ENCODE results near the gene HOXA13.

HOXA13 gene

DNA sequence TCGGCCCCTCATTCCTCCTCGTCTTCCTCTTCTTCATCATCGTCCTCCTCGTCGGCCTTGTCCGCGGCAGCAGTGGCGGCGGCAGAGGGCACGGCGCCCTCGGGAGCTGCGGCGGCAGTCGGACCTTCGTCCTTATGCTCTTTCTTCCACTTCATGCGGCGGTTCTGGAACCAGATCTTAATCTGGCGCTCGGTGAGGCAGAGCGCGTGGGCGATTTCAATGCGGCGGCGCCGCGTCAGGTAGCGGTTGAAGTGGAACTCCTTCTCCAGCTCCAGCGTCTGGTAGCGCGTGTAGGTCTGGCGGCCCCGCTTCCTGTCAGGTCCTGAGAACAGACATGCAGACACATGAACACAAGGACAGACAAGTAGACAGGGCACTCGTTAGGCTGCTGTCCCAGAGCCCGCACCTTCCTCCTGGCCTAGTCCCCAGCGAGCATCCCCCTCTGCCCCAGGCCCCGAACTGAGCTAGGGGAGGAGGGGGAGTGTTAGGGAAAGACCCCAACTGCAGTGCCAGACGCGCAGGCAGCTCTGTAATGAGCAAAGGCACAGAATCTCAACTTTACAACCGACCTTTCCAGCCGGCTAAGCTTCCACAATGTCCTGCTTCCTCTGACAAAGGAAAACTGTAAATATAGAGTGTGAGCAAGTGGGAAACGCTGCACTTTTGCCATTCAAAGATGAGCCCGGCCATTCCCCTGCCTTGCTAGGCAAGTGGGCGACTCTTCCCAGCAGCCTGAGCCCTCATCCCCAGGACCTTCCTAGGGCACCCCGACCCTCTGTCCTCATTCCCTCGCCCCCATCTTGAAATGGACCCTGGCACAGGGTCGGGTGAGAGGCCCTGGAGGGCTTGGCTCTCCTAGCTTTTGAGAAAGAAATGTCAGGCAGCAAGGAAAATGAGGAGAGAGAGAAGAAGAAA, 44.7 kb downstream of the HOXA13 start:
- TF ChIP-seq, protein P1, sequence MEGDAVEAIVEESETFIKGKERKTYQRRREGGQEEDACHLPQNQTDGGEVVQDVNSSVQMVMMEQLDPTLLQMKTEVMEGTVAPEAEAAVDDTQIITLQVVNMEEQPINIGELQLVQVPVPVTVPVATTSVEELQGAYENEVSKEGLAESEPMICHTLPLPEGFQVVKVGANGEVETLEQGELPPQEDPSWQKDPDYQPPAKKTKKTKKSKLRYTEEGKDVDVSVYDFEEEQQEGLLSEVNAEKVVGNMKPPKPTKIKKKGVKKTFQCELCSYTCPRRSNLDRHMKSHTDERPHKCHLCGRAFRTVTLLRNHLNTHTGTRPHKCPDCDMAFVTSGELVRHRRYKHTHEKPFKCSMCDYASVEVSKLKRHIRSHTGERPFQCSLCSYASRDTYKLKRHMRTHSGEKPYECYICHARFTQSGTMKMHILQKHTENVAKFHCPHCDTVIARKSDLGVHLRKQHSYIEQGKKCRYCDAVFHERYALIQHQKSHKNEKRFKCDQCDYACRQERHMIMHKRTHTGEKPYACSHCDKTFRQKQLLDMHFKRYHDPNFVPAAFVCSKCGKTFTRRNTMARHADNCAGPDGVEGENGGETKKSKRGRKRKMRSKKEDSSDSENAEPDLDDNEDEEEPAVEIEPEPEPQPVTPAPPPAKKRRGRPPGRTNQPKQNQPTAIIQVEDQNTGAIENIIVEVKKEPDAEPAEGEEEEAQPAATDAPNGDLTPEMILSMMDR (IDR thresholded peaks at IDR 0.05; ENCODE audit: insufficient read depth, missing control alignments): no peak
- no peak for DNase-seq (ENCODE audit: insufficient read length, low spot score)
- no peak for FAIRE-seq

DNA sequence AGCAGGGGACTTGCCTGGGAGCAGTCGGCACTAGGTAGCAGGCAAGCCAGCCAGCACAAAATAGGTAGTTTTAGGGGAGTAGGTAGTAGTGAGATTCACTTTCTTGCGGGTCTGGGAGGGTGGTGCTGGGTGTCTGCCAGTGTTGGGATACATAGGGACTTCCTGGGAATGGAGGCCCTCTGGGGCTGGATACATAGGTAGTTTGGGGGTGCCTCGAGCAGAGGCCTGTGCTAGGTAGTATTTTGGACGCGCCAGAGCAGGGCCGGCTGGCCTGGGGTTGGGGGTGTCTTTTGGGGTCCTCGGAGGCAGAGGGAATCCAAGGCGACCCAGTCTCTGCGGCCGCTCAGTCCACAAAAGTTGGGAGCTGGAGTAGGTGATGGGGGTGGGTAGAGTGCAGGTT, 45.5 kb downstream of the HOXA13 start:
- FAIRE-seq: no peak
- no peak for DNase-seq (ENCODE audit: insufficient read length, low spot score)
- TF ChIP-seq, protein P1 (IDR thresholded peaks at IDR 0.05; ENCODE audit: insufficient read depth, missing control alignments): no peak

DNA sequence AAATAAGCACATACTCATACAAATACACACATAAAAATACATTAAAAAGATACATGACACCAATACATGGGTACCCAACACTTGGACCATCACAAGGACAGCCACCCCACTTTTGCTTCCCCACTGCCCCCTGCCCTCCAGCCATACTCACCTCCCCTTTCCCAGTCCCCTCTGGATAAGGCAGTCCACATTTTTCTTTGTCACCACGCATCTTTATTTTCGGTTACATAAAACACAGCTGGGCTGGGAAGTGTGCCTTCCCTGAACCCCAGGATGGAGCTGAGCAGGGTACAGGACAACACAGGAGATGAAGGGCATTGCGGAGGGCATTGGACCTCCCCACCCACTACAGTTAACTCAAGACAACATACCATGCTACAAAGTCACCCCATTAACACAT, 46.4 kb downstream of the HOXA13 start:
- FAIRE-seq (no peak), DNase-seq (ENCODE audit: insufficient read length, low spot score) (no peak)
- TF ChIP-seq, protein P1 (IDR thresholded peaks at IDR 0.05; ENCODE audit: insufficient read depth, missing control alignments): no peak

DNA sequence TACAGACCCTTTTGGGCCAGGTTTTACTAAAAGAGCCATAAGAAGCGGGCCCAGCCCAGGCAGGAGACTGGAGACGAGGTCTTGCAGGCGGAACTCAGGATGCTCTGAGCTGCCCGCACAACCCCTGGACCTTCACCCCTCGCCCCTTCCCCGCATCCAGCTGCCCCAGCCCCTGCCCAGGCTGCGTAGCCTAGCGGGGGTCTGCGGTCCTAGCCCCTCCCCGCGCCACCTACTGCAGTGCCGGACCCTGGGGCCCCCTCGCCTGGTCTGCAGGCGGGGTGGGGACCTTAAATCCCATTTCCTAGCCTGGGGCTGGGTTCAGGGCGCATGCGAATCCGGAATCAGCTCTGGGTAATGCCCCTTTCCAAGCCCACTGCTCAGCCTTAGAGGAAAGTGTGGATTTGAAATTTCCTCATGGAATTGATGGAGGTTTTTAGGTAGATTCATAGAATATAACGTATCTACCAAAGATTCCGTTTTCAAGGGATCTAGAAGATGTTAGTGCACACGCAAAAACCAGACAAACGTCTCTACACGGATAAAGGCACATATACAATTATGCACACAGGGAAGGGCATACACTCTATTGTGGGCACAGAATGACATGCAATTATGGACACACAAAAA, 47.0 kb downstream of the HOXA13 start:
- DNase-seq (ENCODE audit: insufficient read length, low spot score): no peak
- FAIRE-seq: no peak
- TF ChIP-seq, protein P1 (IDR thresholded peaks at IDR 0.05; ENCODE audit: insufficient read depth, missing control alignments): no peak

DNA sequence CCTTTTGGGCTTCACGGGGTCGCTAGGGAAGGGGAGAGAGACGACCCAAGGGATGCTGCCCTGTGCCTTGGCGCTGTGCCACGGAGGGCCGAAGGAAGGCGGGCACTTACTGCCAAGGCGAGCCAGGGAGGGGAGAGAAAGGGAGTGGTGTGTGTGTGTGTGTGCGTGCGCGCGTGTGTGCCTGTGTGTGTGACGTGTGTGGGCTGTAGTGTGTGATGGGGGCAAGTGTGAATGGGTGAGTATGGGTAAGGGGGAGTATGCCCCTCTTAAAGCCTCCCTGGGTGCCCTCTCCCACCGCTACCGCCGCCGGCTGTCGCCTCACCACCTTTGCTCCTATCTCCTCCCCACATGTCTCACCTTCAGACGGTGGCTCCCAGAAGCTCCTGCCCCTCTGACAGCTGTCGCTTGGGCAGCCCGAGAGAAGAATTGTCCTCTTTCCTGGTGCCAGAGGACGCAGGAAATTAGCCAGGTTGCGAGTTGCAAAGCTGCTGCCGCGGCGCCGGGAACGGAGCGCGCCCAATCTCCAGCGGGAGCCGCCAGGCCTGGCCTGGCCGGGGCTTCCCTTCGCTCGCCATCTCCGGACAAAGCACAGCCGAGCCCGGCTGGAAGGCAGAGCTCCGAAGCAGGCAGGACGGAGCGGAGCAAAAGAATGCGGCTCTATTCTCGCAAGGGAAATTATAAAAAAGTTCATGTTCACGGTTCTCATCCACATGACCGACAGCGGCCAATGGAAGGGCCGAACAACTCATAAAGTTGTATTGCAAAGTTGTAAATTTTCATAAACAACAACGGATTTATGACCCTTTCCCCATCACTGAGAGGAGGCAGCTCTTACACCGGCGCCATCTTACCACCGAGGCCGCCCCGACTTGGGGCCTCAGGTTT, 47.7 kb downstream of the HOXA13 start, which contains the start of gene HOXA3:
Gene HOXA3, minus strand, starts transcription at position 653 of the 885 bp plus-strand sequence. CDS start 41,943 bp downstream, outside the sequence.
- no peak for DNase-seq (ENCODE audit: insufficient read length, low spot score)
- TF ChIP-seq, protein P1 (IDR thresholded peaks at IDR 0.05; ENCODE audit: insufficient read depth, missing control alignments): no peak
- FAIRE-seq: no peak

DNA sequence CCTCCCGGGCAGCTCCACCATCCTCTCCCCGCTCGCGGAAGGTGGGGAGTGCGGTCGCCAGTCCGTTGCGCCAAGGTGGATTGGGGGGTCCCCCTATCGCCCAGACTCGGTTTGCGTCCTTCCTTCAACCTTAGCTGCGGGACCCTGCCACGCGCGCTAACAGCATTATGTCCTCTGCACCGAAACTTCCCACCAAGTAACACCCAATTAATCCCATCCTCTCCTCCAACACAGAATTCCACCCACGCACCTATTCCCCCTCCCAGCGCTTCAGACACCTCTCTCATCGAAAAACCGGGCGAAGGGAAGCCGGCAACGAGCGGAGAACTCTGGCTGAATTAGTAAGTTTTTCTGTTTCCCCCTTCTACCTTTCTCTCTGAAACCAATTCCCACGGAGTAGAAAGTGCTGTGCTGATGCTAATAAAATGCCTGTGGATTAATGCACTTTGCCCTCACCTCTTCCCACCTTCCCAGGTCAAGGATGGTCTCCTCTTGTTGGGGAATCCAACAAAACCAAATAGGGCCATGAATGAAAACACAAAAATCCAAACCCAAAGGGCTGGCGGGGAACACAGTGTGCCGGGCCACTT, 48.5 kb downstream of the HOXA13 start:
- no peak for FAIRE-seq
- no peak for DNase-seq (ENCODE audit: insufficient read length, low spot score)
- TF ChIP-seq, protein P1 (IDR thresholded peaks at IDR 0.05; ENCODE audit: insufficient read depth, missing control alignments): no peak

Measured in D721Med (cell line).